ENCODE data around the gene NRAS. TPM values are rescaled to one million over a fixed set of nuclear protein-coding genes. Genes with fewer than 3 reads are reported as not detected.
A peak's percentile ranks its signal among the peaks of the same experiment; 100 is the strongest.

NRAS gene
- total RNA-seq, 6 experiments from 2014 or later: 10.4 to 24.5 (median 16.3) TPM

DNA sequence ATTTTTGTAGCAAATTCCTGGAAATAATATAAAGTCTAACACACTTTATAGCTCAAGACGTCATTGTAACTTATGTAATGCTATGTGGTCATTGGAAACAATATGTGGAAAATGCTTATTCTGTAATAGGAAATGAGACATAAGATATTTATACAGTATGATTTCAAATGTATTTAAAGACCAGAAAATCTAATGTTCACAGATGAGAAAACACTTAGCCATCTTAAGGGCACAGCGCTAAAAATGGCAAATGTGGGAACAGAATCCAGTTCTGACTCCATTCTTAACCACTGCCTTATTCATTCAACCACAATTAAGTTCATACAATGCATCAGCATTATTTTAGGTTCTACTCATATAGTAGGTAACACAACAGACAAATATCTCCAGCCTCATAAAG lies 28.7 kb upstream of the NRAS start:
- peaks cover 0 to 16% (median 3%) of the 10 kb centered on the region in 4 donors for H3K4me1 ChIP-seq

GRCh38 chr1:114741963-114742746 lies 25.6 kb upstream of the NRAS start:
- intact Hi-C loops (cut with DNase I): no loop called here
- Histone ChIP-seq H3K4me1 (no peaks in the 10 kb centered on the region), H3K9me3 (no peaks in the 10 kb centered on the region), H3K27ac (no peak overlapping the region), H3K36me3 (peaks cover 0 to 14% (median 8%) of the 10 kb centered on the region in 4 donors), H3K27me3 (no peaks in the 10 kb centered on the region), H3K4me3 (no peak overlapping the region)
- DNase-seq: no peak
- no peak for ATAC-seq
- TF ChIP-seq CTCF (IDR thresholded peaks at IDR 0.05): no peak
- TF ChIP-seq POLR2A (IDR thresholded peaks at IDR 0.05): no peak
- WGBS (ENCODE audit: insufficient coverage, low coverage, low lambda C conversion rate, missing lambda C conversion rate): 85% methylated on average over 10 of the region's 11 CpGs

More for the DNA sequence above, 28.7 kb upstream of the NRAS start:
- intact Hi-C loops (cut with DNase I): no loop called here
- Histone ChIP-seq H3K9me3 (no peaks in the 10 kb centered on the region), H3K27ac (no peak overlapping the region), H3K36me3 (peaks cover 3 to 17% (median 5%) of the 10 kb centered on the region in 4 donors), H3K27me3 (no peaks in the 10 kb centered on the region), H3K4me3 (no peak overlapping the region)
- DNase-seq (no peak), ATAC-seq (no peak)
- no peak for TF ChIP-seq CTCF (IDR thresholded peaks at IDR 0.05)
- no peak for TF ChIP-seq POLR2A (IDR thresholded peaks at IDR 0.05)
- 63% methylated on average over 2 of the region's 2 CpGs for WGBS (ENCODE audit: insufficient coverage, low coverage, low lambda C conversion rate, missing lambda C conversion rate)

GRCh38 chr1:114740331-114740730 lies 23.8 kb upstream of the NRAS start:
- H3K4me1 ChIP-seq: no peaks in the 10 kb centered on the region
- intact Hi-C loops (cut with DNase I): no loop called here
- peaks cover 0 to 26% (median 22%) of the 10 kb centered on the region in 4 donors for H3K36me3 ChIP-seq
- H3K9me3 ChIP-seq: no peaks in the 10 kb centered on the region
- no peak for TF ChIP-seq CTCF (IDR thresholded peaks at IDR 0.05)
- TF ChIP-seq POLR2A (IDR thresholded peaks at IDR 0.05): no peak
- WGBS (ENCODE audit: insufficient coverage, low coverage, low lambda C conversion rate, missing lambda C conversion rate): 80% methylated on average over 1 of the region's 1 CpG
- no peak overlapping the region for H3K4me3 ChIP-seq
- no peaks in the 10 kb centered on the region for H3K27me3 ChIP-seq
- ATAC-seq: no peak
- H3K27ac ChIP-seq: no peak overlapping the region
- DNase-seq: no peak

DNA sequence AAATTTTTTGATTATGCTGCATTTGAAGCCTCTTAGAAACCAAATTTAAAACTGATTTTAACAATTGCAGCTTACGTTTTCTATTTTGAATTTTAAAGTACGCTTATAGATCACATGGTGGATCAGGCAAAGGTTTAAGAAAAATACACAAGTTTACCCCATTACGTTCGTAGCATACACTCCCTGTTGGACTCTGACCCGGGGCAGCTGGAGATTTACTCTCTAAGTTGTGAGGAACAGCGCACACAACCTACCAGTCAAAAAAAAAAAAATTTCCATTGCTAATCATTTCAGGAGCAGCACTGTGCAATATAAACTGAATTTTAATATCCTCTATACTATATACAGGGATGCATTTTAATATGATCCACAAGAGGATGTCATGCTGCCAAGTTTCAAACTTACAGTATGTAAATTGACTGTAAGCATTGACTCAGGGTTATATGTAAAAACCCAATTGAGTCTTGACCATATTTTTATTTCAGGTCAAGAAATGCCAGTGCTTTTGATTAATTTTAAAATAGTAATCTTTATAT lies 20.8 kb upstream of the NRAS start:
- WGBS (ENCODE audit: insufficient coverage, low coverage, low lambda C conversion rate, missing lambda C conversion rate): 42% methylated on average over 6 of the region's 6 CpGs
- no peaks in the 10 kb centered on the region for H3K4me1 ChIP-seq
- peak in 1 of 3 donors; percentile 63 for DNase-seq
- peak; percentile 45 to 83 (median 54) for ATAC-seq
- intact Hi-C loops (cut with DNase I): no loop called here
- peaks cover 0 to 55% (median 40%) of the 10 kb centered on the region in 4 donors for H3K36me3 ChIP-seq
- H3K4me3 ChIP-seq: no peak overlapping the region
- TF ChIP-seq POLR2A (IDR thresholded peaks at IDR 0.05) (no peak), CTCF (IDR thresholded peaks at IDR 0.05) (no peak)
- H3K27ac ChIP-seq: peak overlapping the region in 1 of 3 donors; percentile 60
- no peaks in the 10 kb centered on the region for H3K27me3 ChIP-seq
- H3K9me3 ChIP-seq: no peaks in the 10 kb centered on the region

Measured in right lobe of liver (tissue), 6 donors.